Measurements from ENCODE around the gene CTH.

DNA sequence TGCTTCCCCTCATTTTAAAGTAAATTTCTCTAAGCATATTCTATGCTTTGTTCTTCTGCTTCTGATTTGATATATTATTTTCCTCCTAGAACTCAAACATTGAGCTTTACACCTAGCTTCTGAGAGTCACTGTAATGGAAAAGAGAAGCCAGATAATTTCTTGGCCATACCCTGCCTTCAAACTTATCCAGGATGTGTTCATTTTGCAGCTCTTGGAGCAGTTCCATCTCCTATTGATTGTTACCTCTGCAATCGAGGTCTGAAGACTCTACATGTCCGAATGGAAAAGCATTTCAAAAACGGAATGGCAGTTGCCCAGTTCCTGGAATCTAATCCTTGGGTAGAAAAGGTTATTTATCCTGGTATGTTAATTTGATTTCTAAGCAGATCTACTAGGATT is 20.8 kb downstream of the CTH start:
- TF ChIP-seq POLR2A (IDR thresholded peaks at IDR 0.05): no peak
- TF ChIP-seq, protein P1, sequence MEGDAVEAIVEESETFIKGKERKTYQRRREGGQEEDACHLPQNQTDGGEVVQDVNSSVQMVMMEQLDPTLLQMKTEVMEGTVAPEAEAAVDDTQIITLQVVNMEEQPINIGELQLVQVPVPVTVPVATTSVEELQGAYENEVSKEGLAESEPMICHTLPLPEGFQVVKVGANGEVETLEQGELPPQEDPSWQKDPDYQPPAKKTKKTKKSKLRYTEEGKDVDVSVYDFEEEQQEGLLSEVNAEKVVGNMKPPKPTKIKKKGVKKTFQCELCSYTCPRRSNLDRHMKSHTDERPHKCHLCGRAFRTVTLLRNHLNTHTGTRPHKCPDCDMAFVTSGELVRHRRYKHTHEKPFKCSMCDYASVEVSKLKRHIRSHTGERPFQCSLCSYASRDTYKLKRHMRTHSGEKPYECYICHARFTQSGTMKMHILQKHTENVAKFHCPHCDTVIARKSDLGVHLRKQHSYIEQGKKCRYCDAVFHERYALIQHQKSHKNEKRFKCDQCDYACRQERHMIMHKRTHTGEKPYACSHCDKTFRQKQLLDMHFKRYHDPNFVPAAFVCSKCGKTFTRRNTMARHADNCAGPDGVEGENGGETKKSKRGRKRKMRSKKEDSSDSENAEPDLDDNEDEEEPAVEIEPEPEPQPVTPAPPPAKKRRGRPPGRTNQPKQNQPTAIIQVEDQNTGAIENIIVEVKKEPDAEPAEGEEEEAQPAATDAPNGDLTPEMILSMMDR (IDR thresholded peaks at IDR 0.05): no peak
